ENCODE data around the gene KIF2A. TPM values are rescaled to one million over a fixed set of nuclear protein-coding genes. Genes with fewer than 3 reads are reported as not detected.

The KIF2A gene
- total RNA-seq, 1 experiment from 2014 or later = 81.4 TPM

GRCh38 chr5:62312036-62312435, 6.0 kb downstream of the KIF2A start:
- DNase-seq = no peak
- no TSS peak for BruUV-seq (replicated peaks)
- Mint-ChIP-seq H3K27ac (ENCODE audit: unreplicated experiment) (no peak overlapping the region), H3K4me1 (ENCODE audit: low read depth, unreplicated experiment) (peaks cover 60% of the 10 kb centered on the region), H3K9me3 (ENCODE audit: low read depth, unreplicated experiment) (no peaks in the 10 kb centered on the region), H3K4me3 (ENCODE audit: low read depth, unreplicated experiment) (no peak overlapping the region), H3K27me3 (ENCODE audit: unreplicated experiment) (no peaks in the 10 kb centered on the region), H3K36me3 (ENCODE audit: insufficient read depth, unreplicated experiment) (peaks cover 18% of the 10 kb centered on the region)
- CTCF ChIA-PET = no interaction called here
- TF ChIP-seq, protein P1, sequence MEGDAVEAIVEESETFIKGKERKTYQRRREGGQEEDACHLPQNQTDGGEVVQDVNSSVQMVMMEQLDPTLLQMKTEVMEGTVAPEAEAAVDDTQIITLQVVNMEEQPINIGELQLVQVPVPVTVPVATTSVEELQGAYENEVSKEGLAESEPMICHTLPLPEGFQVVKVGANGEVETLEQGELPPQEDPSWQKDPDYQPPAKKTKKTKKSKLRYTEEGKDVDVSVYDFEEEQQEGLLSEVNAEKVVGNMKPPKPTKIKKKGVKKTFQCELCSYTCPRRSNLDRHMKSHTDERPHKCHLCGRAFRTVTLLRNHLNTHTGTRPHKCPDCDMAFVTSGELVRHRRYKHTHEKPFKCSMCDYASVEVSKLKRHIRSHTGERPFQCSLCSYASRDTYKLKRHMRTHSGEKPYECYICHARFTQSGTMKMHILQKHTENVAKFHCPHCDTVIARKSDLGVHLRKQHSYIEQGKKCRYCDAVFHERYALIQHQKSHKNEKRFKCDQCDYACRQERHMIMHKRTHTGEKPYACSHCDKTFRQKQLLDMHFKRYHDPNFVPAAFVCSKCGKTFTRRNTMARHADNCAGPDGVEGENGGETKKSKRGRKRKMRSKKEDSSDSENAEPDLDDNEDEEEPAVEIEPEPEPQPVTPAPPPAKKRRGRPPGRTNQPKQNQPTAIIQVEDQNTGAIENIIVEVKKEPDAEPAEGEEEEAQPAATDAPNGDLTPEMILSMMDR (IDR thresholded peaks at IDR 0.05; ENCODE audit: unreplicated experiment) = no peak
- intact Hi-C loops (cut with micrococcal nuclease; ENCODE audit: unreplicated experiment) = no loop called here

- intact Hi-C loops (cut with micrococcal nuclease; ENCODE audit: unreplicated experiment) = no loop called here
- CTCF ChIA-PET = no interaction called here
- BruUV-seq (replicated peaks) = no TSS peak
- H3K27ac Mint-ChIP-seq (ENCODE audit: unreplicated experiment) = no peak overlapping the region
- TF ChIP-seq, protein P1 (IDR thresholded peaks at IDR 0.05; ENCODE audit: unreplicated experiment) = no peak
- no peaks in the 10 kb centered on the region for H3K27me3 Mint-ChIP-seq (ENCODE audit: unreplicated experiment)
- DNase-seq = no peak
- H3K4me3 Mint-ChIP-seq (ENCODE audit: low read depth, unreplicated experiment) = no peak overlapping the region
- H3K4me1 Mint-ChIP-seq (ENCODE audit: low read depth, unreplicated experiment) = peaks cover 60% of the 10 kb centered on the region
- peaks cover 12% of the 10 kb centered on the region for H3K36me3 Mint-ChIP-seq (ENCODE audit: insufficient read depth, unreplicated experiment)
- no peaks in the 10 kb centered on the region for H3K9me3 Mint-ChIP-seq (ENCODE audit: low read depth, unreplicated experiment)
Observed at GRCh38 chr5:62312674-62313073, 6.7 kb downstream of the KIF2A start.

DNA sequence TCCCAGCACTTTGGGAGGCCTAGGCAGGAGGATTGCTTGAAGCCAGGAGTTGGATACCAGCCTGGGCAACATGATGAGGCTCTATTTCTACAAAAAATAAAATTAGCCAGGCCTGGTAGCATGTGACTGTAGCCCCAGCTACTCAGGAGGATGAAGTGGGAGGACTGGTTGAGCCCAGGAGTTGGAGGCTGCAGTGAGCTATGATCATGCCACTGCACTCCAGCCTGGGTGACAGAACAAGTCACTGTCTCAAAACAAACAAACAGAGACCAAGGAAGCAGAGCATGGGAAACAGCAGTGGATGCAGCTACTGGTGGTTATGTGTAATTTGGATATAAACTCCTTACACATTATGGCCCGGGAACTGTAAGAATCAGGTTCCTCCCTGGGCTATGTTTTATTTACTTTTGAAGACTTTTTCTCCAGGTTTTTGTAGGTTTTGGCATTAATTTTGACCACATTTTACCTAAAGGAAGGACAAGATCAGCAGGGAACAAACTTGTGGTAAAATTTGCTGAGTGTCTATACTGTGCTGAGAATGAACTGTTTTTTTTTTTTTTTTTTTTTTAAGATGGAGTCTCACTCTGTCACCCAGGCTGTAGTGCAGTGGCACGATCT, 8.3 kb downstream of the KIF2A start:
- no TSS peak for BruUV-seq (replicated peaks)
- no peak for DNase-seq
- CTCF ChIA-PET = no interaction called here

DNA sequence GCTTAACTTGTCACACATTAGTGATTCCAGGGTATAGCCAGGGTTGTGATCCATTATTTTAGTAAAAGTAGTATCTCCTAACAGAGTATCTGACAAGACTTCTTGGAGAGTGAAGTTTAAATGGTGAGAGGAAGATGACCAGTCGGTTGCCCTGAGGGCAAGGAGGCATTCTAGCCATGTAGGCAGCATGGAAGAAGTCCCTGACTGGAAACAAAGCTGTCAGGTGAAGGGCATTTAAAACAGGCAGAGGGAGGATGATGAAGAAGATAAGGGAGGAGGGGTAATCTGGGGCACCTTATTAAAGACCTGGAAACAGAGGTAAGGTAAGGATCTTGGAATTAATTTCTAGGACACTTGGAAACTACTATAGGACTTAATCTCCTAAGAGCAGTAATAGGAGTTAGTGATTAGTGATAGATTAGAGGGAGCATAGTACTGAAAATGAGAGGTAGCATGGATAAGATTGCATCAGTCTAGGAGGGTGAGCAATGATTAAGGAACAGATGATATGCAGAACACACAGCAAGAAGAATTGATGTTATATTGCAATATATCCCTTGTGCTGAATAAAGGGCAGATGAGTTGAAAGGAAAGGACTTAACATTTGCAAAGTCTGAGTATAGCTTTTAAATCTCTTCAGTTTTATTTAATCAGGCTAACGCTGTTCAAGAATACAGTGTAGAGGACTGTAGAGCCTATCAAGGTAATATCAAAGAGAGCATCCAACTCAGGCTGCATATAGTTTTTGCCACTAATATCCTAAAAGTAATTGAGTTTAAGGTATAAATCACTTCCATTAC, 9.6 kb downstream of the KIF2A start:
- Mint-ChIP-seq H3K4me1 (ENCODE audit: low read depth, unreplicated experiment) (peaks cover 55% of the 10 kb centered on the region), H3K9me3 (ENCODE audit: low read depth, unreplicated experiment) (no peaks in the 10 kb centered on the region), H3K4me3 (ENCODE audit: low read depth, unreplicated experiment) (no peak overlapping the region), H3K36me3 (ENCODE audit: insufficient read depth, unreplicated experiment) (no peaks in the 10 kb centered on the region), H3K27me3 (ENCODE audit: unreplicated experiment) (no peaks in the 10 kb centered on the region), H3K27ac (ENCODE audit: unreplicated experiment) (peak overlapping the region; percentile 4)
- DNase-seq = no peak
- TF ChIP-seq, protein P1 (IDR thresholded peaks at IDR 0.05; ENCODE audit: unreplicated experiment) = no peak
- no TSS peak for BruUV-seq (replicated peaks)
- intact Hi-C loops (cut with micrococcal nuclease; ENCODE audit: unreplicated experiment) = no loop called here
- CTCF ChIA-PET = no interaction called here

More for the DNA sequence above, 8.3 kb downstream of the KIF2A start:
- Mint-ChIP-seq H3K9me3 (ENCODE audit: low read depth, unreplicated experiment) (no peaks in the 10 kb centered on the region), H3K27ac (ENCODE audit: unreplicated experiment) (no peak overlapping the region), H3K4me3 (ENCODE audit: low read depth, unreplicated experiment) (no peak overlapping the region), H3K27me3 (ENCODE audit: unreplicated experiment) (no peaks in the 10 kb centered on the region), H3K4me1 (ENCODE audit: low read depth, unreplicated experiment) (peaks cover 56% of the 10 kb centered on the region), H3K36me3 (ENCODE audit: insufficient read depth, unreplicated experiment) (peaks cover 5% of the 10 kb centered on the region)
- intact Hi-C loops (cut with micrococcal nuclease; ENCODE audit: unreplicated experiment) = no loop called here
- TF ChIP-seq, protein P1 (IDR thresholded peaks at IDR 0.05; ENCODE audit: unreplicated experiment) = no peak
